KOPT-K1 (cell line): ENCODE data around the gene TSN.

ENCODE experiments used
- H3K27ac ChIP-seq: fragments of 200-600 bp; sonication (generic); 2 replicates; pipeline ENCODE4 v1.5.1; 2016; ENCODE audit warnings: antibody characterized with exemption, mild to moderate bottlenecking, low read depth, low read length; ENCODE audit not compliant: poor library complexity, severe bottlenecking
- H3K36me3 ChIP-seq: fragments of 200-600 bp; sonication (generic); 2 replicates; pipeline ENCODE4 v1.5.1; 2017; ENCODE audit warnings: antibody characterized with exemption, mild to moderate bottlenecking, low read length, moderate library complexity; ENCODE audit not compliant: insufficient read depth
- H3K9me3 ChIP-seq: fragments of 200-600 bp; sonication (generic); 2 replicates; pipeline ENCODE4 v1.5.1; 2017; ENCODE audit warnings: antibody characterized with exemption, low read length, mild to moderate bottlenecking; ENCODE audit not compliant: insufficient read depth, poor library complexity, severe bottlenecking

TSN gene

GRCh38 chr2:121776885-121777698, 21.6 kb downstream of the TSN start:
- H3K27ac ChIP-seq = no peak overlapping the region
- no peaks in the 10 kb centered on the region for H3K9me3 ChIP-seq

DNA sequence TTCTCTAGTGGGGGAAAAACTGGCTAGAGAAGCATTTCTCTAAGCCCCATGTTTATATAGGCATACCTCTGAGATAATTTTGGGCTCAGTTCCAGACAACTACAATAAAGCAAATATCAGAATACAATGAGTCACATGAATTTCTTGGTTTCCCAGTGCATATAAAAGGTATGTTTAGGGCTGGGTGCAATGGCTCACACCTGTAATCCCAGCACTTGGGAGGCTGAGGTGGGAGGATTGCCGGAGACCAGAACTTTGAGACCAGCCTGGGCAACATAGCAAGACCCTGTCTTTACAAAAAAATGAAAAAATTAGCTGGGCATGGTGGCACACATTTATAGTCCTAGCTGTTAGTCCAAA, 22.2 kb downstream of the TSN start:
- Histone ChIP-seq H3K9me3 (no peaks in the 10 kb centered on the region), H3K27ac (no peak overlapping the region), H3K36me3 (no peaks in the 10 kb centered on the region)

More at GRCh38 chr2:121776885-121777698, 21.6 kb downstream of the TSN start:
- H3K36me3 ChIP-seq = no peaks in the 10 kb centered on the region

GRCh38 chr2:121778741-121779487, 23.5 kb downstream of the TSN start:
- Histone ChIP-seq H3K9me3 (no peaks in the 10 kb centered on the region), H3K36me3 (no peaks in the 10 kb centered on the region), H3K27ac (no peak overlapping the region)

DNA sequence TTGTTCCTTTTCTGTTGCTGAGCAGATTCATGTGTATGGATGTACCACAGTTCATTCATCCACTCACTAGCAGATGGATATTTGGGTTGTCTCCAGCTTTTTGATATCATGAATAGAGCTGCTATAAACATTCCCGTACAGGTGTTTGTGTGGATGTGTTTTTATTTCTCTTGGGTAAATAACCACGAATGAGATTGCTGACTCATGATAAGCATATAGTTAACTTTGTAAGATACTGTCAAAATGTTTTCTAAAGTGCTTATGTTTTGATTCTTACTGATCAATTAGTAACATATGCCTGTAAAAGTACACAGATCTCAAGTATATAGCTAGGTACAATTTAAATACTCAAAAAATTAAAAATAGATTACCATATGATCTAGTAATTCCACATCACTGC, 27.7 kb downstream of the TSN start:
- Histone ChIP-seq H3K9me3 (no peaks in the 10 kb centered on the region), H3K36me3 (no peaks in the 10 kb centered on the region), H3K27ac (no peak overlapping the region)

DNA sequence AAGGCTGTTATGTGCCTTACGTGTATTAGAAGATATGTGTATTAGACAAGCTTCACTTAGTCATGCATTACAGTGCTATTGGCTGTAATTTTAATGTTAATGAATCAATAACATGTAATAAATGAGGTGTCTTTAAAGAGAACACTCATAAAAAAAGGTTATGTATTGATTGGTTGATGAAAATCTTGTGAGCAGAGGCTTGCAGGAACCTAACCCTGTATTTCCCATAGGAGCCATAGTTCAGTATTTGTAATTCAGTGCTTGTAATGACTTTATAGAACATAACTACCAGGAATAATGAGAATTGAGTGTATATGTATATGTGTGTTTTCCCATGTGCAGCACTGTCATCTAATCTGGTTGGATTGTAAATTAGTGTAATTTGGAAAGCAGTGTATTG, 33.2 kb downstream of the TSN start:
- Histone ChIP-seq H3K27ac (no peak overlapping the region), H3K36me3 (no peaks in the 10 kb centered on the region), H3K9me3 (no peaks in the 10 kb centered on the region)

DNA sequence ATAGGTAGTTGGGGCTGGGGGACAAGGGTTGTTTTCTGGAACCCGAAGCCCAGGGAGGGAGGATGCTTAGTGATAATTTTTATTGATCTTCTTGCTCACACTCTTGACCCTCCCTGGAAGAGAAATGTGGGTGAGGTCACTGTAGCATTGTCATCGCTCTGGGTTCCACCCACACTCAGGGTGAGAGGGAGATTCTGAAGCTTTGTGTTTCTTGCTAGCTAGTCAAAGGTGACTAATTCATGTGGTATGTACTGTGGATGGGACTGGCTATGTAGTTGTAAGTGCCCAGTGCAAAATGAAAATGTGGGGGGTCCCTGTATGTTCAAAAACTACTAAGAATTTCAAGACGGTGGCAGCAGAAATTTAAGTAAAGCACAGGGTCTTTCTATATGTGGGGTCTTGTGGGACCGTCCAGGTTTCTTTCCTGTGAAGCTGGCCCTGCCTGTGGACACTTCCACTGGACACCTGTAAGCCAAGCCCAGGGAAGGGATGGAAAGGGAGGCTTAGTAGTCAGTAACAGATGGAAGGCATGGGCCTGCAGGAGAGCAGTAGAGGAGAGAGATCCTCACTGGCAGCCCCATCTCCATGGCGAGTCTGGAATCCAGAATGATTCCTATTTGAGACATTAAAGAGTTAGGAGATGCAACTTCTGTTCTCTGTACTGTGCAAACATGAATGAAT, 35.0 kb downstream of the TSN start:
- Histone ChIP-seq H3K27ac (no peak overlapping the region), H3K9me3 (no peaks in the 10 kb centered on the region), H3K36me3 (no peaks in the 10 kb centered on the region)

GRCh38 chr2:121791290-121791689, 35.8 kb downstream of the TSN start:
- Histone ChIP-seq H3K9me3 (no peaks in the 10 kb centered on the region), H3K36me3 (no peaks in the 10 kb centered on the region), H3K27ac (no peak overlapping the region)

DNA sequence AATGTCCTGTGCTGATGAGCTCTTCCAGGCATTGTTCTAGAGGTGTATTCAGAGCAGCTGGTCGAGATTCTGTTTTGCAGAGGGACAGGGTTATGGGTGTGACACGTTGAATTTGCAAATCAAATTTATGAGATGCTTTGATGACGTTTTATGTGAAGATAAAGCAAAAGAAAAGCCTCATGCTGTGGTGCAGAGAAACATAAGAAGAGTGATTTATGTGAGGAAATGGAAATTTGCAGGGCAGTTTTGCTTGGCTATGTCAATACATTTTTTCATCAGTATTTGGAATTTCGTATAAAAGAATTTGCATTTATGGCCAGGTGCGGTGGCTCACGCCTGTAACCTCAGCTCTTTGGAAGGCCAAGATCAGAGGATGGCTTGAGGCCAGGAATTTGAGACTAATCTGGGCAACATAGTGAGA, 36.4 kb downstream of the TSN start:
- Histone ChIP-seq H3K27ac (no peak overlapping the region), H3K36me3 (no peaks in the 10 kb centered on the region), H3K9me3 (no peaks in the 10 kb centered on the region)

- Histone ChIP-seq H3K9me3 (no peaks in the 10 kb centered on the region), H3K27ac (no peak overlapping the region), H3K36me3 (no peaks in the 10 kb centered on the region)
Measured at GRCh38 chr2:121793816-121794215, 38.4 kb downstream of the TSN start.

DNA sequence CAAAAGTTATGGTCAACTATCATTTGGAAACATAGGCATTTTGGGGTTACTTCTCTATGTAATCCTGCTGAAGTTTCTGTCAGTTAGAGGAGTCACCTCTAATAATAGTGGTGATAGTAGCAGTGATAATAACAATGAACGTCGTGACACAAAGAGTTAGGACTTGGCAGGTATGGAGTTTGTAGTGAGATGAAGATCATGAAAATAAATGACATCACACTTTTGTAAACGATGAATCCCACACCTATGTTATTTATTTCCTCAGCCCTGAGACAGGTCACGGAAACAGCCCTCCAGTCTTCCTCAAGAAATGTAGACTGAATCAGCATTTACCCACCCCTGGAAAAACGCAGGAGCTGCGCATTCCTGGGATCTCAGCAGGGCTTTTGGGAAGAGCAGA, 38.8 kb downstream of the TSN start:
- H3K9me3 ChIP-seq = no peaks in the 10 kb centered on the region
- no peaks in the 10 kb centered on the region for H3K36me3 ChIP-seq
- no peak overlapping the region for H3K27ac ChIP-seq

GRCh38 chr2:121796239-121796638, 40.8 kb downstream of the TSN start:
- H3K9me3 ChIP-seq = peaks cover under 1% of the 10 kb centered on the region
- H3K36me3 ChIP-seq = no peaks in the 10 kb centered on the region
- no peak overlapping the region for H3K27ac ChIP-seq

DNA sequence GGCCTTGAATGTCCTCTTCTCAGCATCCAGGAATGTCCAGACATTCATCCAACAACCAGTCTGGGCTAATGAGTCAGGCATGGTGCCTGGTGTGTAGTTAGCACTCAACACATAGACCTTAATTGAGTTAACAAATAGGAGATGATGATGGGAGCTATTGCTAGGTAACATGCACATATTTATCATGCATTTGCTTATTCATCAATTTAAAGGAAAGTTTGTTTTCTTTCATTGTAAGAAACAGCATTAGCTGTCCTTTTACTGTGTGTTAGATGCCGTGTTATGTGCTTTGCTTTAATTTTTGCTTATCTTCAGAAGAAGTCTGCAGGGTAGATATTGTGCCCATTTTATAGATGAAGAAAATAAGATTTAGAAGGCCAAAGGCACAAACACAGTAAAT, 43.2 kb downstream of the TSN start:
- peaks cover 13% of the 10 kb centered on the region for H3K9me3 ChIP-seq
- no peak overlapping the region for H3K27ac ChIP-seq
- H3K36me3 ChIP-seq = no peaks in the 10 kb centered on the region

DNA sequence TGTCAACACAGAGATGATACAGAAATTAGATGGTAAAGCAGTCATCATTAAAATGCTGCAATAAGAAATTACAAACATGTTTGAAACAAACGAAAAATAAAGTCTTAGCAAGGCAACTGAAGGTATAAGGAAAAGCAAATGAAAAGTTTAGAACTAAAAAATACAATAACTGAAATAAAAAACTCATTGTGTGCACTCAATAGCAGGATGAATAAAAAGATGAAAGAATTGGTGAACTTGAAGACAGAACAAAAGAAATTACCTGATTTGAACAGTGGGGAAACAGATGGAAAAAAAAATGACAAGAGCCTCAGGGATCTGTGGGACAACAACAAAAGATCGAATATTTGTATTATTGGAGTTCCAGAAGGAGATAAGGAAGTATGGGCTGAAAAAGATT, 46.5 kb downstream of the TSN start:
- H3K27ac ChIP-seq = no peak overlapping the region
- H3K9me3 ChIP-seq = peaks cover 13% of the 10 kb centered on the region
- H3K36me3 ChIP-seq = no peaks in the 10 kb centered on the region

GRCh38 chr2:121803503-121803902, 48.1 kb downstream of the TSN start:
- Histone ChIP-seq H3K27ac (no peak overlapping the region), H3K9me3 (peaks cover 13% of the 10 kb centered on the region), H3K36me3 (no peaks in the 10 kb centered on the region)

GRCh38 chr2:121804340-121804739, 48.9 kb downstream of the TSN start:
- Histone ChIP-seq H3K36me3 (no peaks in the 10 kb centered on the region), H3K9me3 (peaks cover 13% of the 10 kb centered on the region), H3K27ac (no peak overlapping the region)
